ENCODE data around the gene INPP5D.

Gene INPP5D

DNA sequence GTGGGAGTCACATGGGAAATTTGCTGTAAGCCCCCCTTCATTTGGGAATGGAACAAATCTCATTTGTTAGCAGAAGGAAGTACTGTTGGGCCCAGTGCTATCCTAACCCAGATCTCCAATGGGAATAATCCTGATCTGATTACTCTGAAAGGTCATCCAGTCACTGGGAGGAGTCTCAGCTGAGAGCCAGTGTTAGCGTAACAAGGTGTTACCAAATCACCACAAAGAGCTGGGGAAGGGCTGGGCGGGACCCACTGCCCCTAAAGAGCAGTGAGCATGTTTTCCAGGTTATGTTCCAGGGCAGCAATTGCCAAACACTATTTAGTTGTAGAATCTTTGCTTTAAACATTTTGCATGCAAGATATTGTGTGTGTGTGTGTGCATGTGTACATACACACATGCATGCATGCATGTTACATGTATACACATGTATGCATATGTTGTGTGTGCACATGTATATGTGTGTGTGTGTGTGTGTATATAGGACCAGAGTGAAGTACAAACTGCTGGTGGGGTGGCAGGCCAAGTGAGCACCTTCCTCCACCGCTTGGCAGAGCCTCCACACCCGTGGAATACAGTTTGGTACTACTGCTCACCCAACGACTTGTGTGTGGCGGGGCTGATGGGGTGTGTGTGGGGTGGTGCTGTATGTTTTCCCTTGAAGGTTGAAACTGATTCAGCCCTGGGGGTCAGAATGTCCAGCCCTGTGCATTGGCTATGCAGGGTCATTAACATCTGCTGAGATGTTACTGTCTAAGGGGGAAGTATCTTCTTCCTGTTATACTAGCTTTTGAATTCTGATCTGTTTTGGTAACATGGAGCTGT is 15.2 kb downstream of the INPP5D start:
- no peak for DNase-seq

DNA sequence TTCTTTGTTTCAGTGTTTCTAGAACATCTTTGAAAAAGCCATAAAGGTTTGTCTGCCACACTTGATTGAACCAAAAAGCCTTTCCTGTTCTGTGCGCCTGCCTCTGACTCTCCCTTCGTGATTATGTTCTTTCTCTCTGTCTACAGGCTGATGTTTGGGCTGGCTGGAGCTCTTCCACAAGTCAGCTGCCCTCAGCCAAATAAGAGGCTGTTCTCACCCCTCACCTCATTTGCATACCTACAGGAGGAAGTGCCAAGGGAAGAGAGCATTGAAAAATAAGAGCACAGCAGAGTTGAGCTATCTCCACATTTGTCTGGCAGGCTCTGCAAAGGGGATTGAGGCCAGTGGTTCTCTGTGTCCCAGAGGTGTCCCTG is 15.8 kb downstream of the INPP5D start:
- peak in 1 of 58 donors; percentile 26 for DNase-seq

DNA sequence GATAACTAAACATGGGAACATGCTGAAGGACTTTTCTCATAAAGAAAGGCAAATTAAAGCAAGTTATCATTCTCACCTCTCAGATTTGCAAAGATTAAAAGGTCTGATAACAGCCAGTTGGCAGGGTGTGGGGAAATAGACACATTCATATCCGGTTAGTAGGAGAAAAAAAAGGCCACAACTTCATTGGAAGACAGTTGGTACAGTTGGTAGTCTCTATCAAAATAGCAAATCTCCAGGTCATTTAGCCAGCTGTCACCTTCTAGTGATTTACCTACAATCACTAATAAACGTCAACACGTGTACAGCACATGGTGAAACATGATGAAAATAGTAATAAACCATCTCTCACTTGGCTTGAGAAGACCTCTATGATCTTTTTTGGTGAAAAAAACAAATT is 16.6 kb downstream of the INPP5D start:
- no peak for DNase-seq

DNA sequence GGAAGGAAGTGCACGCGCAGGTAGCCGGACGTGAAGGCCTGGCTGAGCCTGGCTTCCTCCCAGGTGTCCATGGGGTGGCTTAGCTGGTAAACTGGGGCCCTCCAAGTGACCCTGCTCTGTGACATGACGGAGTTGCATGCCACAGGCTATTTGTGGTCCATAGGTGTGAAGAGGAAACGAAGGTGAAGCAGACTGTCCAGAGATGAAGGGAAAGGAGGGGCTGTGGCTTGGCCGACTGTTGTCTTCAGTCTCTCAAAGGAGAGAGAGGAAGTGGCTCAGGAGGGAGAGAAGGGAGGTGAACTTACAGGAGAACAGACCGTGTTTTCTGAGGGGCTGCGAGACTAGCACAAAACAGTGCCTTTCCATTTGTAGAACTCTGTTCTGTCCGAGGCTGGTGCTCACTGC is 19.3 kb downstream of the INPP5D start:
- no peak for DNase-seq

DNA sequence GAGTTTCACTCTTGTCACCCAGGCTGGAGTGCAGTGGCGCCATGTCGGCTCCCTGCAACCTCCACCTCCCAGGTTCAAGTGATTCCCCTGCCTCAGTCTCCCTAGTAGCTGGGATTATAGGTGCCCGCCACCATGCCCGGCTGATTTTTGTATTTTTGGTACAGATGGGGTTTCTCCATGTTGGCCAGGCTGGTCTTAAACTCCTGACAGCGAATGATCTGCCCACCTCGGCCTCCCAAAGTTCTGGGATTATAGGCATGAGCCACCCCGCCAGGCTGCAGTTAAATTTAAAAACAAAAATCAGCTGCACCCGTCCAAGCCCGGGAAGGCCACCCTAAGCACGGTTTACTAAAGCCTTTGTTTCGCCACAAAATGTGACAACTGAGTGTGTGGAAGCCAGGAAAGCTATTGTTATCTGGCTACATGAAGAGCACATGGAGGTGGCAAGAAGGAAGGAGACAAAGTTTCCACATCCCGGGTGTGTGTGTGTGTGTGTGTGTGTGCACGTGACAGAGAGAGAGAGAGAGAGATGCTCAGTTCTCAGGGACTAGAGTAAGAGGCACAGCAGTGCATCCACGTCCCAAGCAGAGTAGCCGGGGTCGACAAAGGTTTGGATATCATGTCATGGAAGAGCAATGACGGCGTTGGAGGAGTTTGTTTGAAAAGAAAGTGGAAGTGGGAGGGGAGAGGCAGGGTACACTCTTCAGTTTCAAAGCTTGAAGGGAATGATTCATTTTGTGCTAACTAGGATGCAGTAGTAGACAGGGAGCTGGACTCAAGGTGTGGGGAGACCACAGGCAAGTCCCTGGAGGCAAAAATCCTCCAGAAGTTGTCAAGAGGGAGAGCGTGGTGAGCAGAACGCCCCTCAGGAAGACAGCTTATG is 20.1 kb downstream of the INPP5D start:
- no peak for DNase-seq

DNA sequence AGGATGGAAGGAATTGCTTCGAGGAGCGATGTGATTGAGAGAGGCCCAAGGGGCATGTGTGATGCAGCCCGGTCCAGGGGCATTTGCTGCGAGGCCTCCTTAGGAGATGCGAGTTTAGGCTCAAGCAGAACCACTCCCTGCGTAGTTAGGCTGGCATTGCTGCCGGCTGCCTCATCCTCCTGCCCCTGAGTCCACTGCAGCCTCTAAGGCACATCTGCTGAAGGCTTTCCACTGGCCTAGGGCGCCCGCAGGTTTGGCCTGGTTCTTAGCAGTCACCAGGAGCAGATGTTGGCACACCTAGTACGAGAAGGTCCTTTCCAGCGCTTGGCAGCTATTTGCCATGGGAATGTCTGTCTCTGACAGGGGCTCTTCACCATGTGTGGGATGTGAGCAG is 20.7 kb downstream of the INPP5D start:
- no peak for DNase-seq

DNA sequence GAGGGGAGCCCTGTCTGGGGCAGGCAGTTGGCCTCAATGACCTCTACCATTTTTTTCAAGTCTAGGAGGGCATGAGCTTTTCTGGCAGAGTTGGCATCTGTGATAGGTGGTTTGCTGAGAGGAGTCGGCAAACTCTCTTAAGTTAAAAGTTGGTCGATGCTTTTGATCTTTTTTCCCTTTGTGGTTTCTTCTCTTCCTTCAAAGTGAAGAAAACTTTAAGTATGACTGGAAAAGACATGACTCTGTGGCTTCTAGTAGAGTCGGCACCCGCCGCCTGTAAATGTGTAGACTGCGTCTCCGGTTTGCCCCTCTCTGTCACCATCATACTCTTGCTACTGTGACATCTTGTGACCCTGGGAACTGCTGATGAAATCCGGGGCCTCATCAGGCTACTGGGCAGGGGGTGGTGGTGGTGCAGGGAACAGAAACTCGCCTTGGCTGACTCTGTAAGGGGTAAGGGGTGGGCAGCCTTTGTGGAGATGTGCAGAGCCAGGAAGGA is 21.1 kb downstream of the INPP5D start:
- peak in 5 of 58 donors; percentile 22 to 53 (median 28) for DNase-seq

DNA sequence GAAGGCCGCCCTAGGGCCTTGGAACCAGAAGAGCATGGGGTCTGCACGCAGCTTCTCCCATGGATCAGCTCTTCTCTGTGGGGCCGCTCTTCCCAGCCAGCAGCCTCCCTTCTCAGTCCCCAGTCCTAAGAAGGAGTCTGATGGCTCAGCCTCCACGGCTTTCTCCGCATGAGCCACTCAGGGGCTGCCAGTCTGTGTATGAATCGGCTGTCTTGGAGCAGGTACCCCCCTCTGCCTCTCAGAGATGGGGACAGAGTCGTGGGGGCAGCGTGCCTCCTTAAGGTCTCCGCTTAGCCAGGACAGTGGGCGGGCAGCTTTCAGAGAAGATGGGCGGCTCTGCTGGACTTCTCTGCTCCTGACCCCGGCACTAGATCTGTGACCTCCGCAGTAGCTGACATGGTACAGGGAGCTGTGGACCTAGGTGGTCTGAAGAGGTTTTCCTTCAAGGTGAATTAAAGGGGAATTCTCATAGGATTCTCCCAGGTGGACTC is 21.6 kb downstream of the INPP5D start:
- no peak for DNase-seq

DNA sequence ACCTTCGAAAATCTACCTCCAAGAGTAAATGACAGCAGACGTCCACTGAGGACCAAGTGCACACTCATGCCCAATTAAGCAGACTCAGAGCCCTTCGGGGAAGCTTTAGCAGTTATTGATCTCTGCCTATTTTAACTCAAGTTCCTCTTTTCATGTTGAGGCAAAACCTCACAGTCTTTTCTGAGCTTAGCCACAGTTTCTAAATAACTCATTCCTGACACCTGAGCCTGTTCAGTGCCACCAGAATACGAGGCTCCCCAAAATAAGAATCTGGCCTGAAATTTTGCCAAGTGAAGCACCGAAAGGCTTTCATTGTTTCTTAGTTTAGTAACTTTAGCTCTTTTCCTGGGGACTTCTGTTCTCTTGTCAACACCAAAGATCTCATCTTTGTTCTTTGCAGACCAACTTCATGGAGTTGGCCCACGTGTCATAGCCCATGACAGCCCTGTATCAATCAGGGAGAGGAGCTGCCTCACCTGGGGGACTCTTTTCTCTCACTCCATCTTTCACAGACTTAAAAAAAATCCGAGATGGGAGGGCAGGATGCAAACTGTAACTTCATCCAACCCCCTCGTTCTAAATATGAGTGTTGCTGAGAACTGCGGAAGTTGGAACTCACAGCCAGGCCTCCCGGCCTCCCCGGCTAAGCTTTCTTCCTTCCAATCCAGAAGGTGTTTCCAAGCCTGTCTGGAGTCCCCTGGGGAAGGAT is 22.2 kb downstream of the INPP5D start:
- DNase-seq = no peak

DNA sequence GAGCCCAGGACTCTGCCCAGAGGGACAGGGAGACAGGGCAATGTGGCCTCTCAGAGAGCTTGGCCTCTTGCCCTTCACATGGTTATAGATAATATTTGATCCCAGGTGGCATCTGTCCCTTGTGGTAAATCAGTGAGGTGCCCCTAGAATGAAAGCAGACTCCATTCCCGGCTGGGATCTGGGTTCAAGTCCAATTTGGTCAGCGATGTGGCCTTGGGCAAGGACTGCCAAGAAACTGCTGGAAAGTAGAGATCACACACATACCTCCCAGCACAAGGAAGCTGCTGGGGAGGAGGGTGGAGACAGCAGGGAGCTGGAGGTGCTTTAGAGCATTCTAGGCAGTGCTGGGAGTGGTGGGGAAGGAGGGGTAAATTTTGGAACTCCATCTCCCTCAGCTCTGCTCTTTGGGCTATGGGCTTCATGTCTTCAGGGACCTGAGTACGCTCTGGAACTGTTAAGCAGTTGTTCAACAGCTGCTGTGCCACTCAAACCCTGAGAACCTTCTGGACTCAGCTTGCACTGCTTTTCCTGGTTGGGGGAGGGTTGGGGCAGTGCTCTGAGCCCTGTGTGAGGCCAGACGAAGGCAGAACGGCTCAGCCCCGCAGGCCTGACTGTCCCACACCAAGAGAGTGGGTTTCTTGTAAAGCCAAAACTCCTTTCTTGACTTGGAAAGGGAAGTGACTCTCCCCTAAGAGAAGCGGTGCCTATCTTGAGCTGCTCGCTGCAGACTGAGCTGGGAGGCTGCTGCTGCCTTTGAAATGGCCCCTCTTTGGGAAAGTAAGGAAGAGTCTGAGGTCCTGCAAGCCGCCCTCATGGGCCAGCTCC is 23.0 kb downstream of the INPP5D start:
- no peak for DNase-seq

DNA sequence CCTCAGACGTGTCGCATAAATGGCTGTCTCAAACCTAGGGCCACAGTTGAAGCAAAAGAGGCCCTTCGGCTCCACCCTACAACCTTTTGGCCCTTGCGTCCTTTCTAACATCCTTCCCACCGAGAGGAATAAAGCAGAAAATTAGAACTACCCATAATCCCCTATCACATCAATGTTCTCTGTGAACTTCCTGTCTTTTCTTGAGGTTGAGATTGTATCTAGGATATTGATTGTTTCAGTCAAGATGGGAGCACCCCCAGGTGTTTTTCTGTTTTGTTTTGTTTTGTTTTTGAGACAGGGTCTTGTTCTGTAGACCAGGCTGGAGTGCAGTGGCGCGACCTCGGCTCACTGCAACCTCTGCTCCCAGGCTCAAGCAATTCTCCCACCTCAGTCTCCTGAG is 23.6 kb downstream of the INPP5D start:
- DNase-seq = no peak

DNA sequence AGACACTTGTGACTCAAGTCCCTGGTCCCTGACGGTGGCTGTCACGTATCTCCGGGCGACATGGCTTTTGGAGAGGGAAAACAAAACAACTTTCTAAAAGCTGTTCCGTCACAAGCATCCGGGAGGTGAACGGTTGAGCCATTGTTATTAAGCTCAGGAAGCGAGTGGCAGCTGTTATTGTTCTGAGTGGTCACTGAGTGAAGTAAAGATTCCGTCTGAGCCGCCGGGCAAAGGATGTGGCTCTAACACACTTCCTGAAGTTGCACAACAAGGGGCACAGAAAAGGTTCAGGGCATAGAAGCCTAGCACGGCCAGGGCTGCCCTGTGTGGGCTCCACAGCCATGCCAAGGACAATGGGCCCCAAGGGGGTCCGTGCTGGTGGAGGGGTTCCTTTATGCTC is 24.3 kb downstream of the INPP5D start:
- DNase-seq = peak in 12 of 58 donors; percentile 14 to 45 (median 30)

DNA sequence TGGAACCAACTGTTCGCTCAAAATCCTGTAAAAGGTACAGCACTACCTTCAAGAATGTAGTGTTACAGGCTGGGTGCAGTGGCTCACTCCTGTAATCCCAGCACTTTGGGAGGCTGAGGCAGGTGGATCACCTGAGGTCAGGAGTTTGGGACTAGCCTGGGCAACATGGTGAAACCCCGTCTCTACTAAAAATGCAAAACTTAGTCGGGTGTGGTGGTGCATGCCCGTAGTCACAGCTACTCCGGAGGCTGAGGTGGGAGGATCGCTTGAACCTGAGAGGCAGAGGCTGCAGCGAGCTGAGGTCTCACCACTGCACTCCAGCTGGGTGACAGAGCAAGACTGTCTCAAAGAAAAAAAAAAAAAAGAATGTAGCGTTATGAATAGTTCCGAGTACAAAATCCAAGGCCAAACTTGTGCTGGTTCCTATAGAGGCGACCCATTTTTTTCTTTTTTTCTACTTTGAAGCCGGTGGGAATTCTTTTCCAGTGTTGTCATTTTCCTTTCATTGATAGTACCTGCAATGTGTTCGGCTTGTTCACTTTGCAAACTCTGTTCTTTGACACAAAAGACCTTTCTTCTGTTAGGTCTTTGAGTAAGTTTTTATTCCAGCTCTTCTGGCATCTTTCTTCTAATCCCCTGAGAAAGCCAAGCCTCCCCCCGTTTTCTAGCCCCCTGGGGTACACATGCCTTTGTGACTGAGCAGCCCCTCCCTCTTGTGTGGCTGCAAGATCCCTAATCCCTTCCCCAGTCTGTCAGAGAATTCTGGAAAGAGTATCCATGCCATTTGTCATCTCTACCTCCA is 25.1 kb downstream of the INPP5D start:
- no peak for DNase-seq

DNA sequence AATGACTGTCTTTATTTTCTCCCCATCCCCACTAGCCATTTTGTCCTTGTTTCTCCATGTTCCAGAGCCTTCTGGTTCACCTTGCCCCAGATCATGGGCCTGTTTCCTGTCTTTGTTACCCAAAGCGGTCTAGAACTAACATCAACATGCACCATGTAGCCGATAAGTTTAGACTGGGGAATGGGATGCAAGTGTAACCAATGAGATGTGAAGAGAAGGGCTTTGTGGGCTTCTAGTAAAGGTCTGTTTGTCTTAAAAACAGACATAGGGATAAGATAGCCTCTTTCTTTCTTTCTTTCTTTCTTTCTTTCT is 25.7 kb downstream of the INPP5D start:
- DNase-seq = no peak

DNA sequence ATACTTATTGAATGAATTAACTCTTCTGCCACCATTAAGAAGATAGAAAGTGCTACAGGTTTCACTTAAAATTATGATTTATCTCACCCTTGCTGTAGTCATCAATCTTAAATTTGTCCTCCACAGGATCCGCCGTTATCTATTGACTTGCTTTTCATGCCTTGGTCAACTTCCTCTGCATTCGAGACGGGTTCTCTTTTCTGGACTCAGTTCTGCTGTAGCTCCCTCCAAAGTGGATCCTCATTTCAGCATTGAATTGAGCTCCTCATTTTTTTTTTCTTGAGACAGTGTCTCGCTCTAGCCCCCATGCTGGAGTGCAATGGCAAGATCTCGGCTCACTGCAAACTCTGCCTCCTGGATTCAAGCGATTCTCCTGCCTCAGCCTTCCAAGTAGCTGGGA is 27.6 kb downstream of the INPP5D start:
- DNase-seq = no peak

DNA sequence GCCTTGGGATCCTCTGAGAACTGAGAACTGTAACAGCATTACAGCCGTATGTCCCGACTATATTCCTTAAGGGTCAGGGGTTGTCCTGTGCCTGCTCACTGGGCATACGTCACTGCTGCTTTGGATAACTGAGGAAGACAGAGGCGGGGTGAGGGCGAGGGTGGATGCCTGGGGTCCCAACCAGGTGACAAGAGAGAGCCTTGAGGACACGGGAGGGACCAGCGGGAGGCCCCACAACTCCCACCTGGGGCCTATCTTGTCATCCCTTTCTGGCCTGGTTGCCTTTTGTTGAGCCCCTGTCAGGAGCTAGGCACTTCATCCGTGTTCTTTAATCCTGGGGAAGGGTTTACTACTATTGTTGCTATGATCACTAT is 28.8 kb downstream of the INPP5D start:
- no peak for DNase-seq

DNA sequence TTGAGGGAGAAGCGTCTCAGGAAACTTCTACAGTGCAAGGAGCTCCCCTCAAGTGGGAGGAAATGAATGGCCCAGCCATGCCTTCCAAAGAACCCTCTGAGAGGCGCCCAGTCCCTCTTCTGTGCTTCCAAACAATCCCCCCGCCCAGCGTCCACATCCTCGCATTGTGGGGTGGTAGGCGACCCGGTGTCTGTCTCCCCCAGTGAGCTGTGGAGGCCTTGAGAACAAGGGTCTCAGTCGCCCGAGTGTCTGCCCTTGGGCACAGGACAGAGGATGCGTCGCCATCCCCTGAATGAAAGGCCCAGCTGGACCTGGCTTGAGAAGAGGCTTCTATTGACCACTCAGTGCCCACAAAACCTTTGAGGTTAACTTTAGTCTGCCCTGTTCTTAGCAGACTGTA is 29.7 kb downstream of the INPP5D start:
- no peak for DNase-seq

DNA sequence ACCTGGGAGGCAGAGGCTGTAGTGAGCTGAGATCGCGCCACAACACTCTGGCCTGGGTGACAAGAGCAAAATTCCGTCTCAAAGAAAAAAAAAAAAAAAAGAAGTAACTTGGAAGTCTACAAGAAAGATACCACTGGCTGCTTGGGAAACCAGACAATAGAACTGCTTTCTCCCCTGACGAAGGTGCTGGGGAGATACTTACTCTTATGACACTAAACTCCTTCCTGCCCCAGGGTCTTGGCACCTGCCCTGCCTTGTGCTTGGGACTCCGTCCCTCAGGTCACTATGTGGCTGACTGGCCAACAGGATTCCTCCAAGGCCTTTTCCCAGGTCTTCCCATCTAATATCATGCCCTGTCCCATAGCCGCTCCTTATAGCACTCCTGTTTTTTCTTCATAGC is 30.7 kb downstream of the INPP5D start:
- DNase-seq = no peak

DNA sequence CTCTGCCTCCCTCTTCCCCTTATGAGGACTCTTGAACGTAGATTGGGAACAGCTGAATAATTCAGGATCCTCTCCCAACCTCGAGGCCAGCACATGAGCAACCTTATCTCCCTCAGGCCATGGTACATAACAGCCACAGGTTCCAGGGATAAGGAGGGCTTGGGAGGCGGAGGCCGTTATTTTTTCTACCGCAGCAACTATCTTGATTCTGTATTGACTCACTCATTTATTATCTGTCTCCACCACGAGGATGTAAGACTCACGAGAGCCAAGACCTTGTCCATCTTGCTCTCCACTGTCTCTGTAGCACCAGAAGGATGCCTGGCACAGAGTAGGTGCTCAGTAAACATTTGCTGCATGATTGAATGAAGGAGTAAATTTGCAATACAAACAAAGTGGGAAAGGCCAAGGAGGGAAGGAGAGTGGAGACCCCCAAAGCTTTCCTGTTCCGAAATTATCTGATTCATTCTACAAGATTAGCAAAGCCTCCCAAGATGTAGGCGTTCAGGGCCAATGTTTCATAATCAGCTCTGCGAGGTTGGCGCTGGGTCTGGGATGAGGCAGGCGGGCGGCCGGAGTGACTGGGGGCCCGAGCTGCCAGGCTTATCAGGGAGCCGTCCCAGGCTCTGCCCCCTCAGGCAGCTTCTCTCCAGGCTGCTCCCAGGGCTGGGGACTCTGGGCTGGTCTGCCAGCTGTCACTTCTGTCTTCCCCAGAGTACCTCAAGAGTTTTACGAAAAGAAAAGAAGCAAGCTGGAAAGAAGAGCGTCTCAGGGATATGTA is 31.6 kb downstream of the INPP5D start:
- DNase-seq = no peak

All from anterior cingulate cortex (tissue), 58 donors.